ENCODE data around the gene JRKL.

DNA sequence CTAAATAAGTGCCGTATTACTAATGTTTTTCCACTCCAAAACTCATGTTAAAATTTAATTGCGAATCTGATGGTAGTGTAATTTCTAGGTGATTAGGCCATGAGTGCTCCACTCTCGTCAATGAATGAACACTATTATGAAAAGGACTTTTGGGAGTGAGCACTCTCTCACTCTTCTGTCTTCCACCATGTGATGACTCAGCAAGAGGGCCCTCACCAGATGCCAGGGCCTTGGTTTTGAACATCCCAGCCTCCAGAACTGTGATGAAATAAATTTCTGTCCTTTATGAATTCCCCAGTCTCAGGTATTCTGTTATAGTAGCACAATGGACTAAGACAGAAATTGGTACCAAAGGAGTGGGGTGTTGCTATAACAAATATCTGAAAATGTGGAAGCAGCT is 8.1 kb downstream of the JRKL start:
- TF ChIP-seq, protein P1, sequence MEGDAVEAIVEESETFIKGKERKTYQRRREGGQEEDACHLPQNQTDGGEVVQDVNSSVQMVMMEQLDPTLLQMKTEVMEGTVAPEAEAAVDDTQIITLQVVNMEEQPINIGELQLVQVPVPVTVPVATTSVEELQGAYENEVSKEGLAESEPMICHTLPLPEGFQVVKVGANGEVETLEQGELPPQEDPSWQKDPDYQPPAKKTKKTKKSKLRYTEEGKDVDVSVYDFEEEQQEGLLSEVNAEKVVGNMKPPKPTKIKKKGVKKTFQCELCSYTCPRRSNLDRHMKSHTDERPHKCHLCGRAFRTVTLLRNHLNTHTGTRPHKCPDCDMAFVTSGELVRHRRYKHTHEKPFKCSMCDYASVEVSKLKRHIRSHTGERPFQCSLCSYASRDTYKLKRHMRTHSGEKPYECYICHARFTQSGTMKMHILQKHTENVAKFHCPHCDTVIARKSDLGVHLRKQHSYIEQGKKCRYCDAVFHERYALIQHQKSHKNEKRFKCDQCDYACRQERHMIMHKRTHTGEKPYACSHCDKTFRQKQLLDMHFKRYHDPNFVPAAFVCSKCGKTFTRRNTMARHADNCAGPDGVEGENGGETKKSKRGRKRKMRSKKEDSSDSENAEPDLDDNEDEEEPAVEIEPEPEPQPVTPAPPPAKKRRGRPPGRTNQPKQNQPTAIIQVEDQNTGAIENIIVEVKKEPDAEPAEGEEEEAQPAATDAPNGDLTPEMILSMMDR (IDR thresholded peaks at IDR 0.05), result no peak
- TF ChIP-seq POLR2A (IDR thresholded peaks at IDR 0.05), result no peak
